HepG2 (cell line): ENCODE measurements around the gene LEMD2. TPM values are rescaled to one million over a fixed set of nuclear protein-coding genes. Genes with fewer than 3 reads are reported as not detected.

Source experiments
- AGO2 ChIP-seq: fragments of 200-400 bp; formaldehyde crosslinking; optimal IDR thresholded peaks from 2 replicates; pipeline ENCODE3; 2017; ENCODE audit warnings: mild to moderate bottlenecking, low read depth, low read length, moderate library complexity
- ATRX ChIP-seq: sonication (generic); formaldehyde crosslinking; IDR thresholded peaks from 2 replicates; pipeline ENCODE4 v1.4.0; 2020; ENCODE audit warnings: missing genetic modification reagents, borderline replicate concordance
- CCDC6 ChIP-seq: sonication (generic); formaldehyde crosslinking; IDR thresholded peaks from 2 replicates; pipeline ENCODE4 v1.8.1; 2022; ENCODE audit warnings: mild to moderate bottlenecking, missing genetic modification reagents, moderate library complexity
- DNMT3B ChIP-seq: conservative IDR thresholded peaks from 2 replicates; pipeline ENCODE4 v1.6.1; 2016; ENCODE audit warnings: missing biosample characterization, control low read depth
- EED ChIP-seq: sonication (generic); formaldehyde crosslinking; IDR thresholded peaks from 2 replicates; pipeline ENCODE4 v1.5.0; 2020; ENCODE audit warnings: mild to moderate bottlenecking, missing genetic modification reagents
- ESRRA ChIP-seq: sonication (generic); formaldehyde crosslinking; IDR thresholded peaks from 2 replicates; pipeline ENCODE4 v1.5.1; 2020; ENCODE audit warnings: mild to moderate bottlenecking, low read depth, missing genetic modification reagents
- KDM6A ChIP-seq: IDR thresholded peaks from 2 replicates; pipeline ENCODE4 v1.6.1; 2016; ENCODE audit warnings: low read depth
- MTA1 ChIP-seq: sonication (generic); formaldehyde crosslinking; IDR thresholded peaks from 2 replicates; pipeline ENCODE4 v1.4.0; 2020; ENCODE audit warnings: missing genetic modification reagents, mild to moderate bottlenecking, borderline replicate concordance
- NR2F6 ChIP-seq, 2 experiments: IDR thresholded peaks; 2 replicates each; pipeline ENCODE4 v1.6.1; 2016; ENCODE audit warnings: antibody characterized with exemption in 1 of 2, mild to moderate bottlenecking in 1 of 2
- PHF20 ChIP-seq: sonication (generic); formaldehyde crosslinking; IDR thresholded peaks from 2 replicates; pipeline ENCODE4 v1.5.0; 2020; ENCODE audit warnings: mild to moderate bottlenecking, missing genetic modification reagents
- REL ChIP-seq: sonication (generic); formaldehyde crosslinking; conservative IDR thresholded peaks from 2 replicates; pipeline ENCODE4 v1.8.0; 2022; ENCODE audit warnings: mild to moderate bottlenecking, missing genetic modification reagents, moderate library complexity
- SMC3 ChIP-seq: IDR thresholded peaks from 2 replicates; pipeline ENCODE4 v1.6.1; 2011; ENCODE audit warnings: low read length, improper control_type of control experiment
- YEATS4 ChIP-seq: sonication (generic); formaldehyde crosslinking; IDR thresholded peaks from 2 replicates; pipeline ENCODE4 v1.4.0; 2020; ENCODE audit warnings: missing genetic modification reagents, borderline replicate concordance
- ZFP36L1 ChIP-seq: sonication (generic); formaldehyde crosslinking; IDR thresholded peaks from 2 replicates; pipeline ENCODE4 v1.8.0; 2022; ENCODE audit warnings: mild to moderate bottlenecking, missing genetic modification reagents, moderate library complexity
- ZNF256 ChIP-seq: sonication (generic); formaldehyde crosslinking; conservative IDR thresholded peaks from 2 replicates; pipeline ENCODE4 v1.4.0; 2020; ENCODE audit warnings: missing genetic modification reagents
- ZNF329 ChIP-seq: sonication (generic); formaldehyde crosslinking; IDR thresholded peaks from 2 replicates; pipeline ENCODE4 v1.9.0; 2021; ENCODE audit warnings: low read depth, mild to moderate bottlenecking, missing genetic modification reagents
- ZNF543 ChIP-seq: sonication (generic); formaldehyde crosslinking; IDR thresholded peaks from 2 replicates; pipeline ENCODE4 v1.4.0; 2020; ENCODE audit warnings: mild to moderate bottlenecking, missing genetic modification reagents
- ZNF562 ChIP-seq: sonication (generic); formaldehyde crosslinking; IDR thresholded peaks from 2 replicates; pipeline ENCODE4 v1.8.0; 2022; ENCODE audit warnings: missing genetic modification reagents, borderline replicate concordance
- ZNF713 ChIP-seq: sonication (generic); formaldehyde crosslinking; IDR thresholded peaks from 2 replicates; pipeline ENCODE4 v1.4.0; 2020; ENCODE audit warnings: mild to moderate bottlenecking, missing genetic modification reagents
- ZNF737 ChIP-seq: sonication (generic); formaldehyde crosslinking; IDR thresholded peaks from 2 replicates; pipeline ENCODE4 v1.5.0; 2020; ENCODE audit warnings: missing genetic modification reagents, mild to moderate bottlenecking, borderline replicate concordance
- ZNF891 ChIP-seq: sonication (generic); formaldehyde crosslinking; IDR thresholded peaks from 2 replicates; pipeline ENCODE4 v1.5.0; 2020; ENCODE audit warnings: mild to moderate bottlenecking, missing genetic modification reagents
- polyA plus RNA-seq, 8 experiments: library from polyadenylated mRNA; depleted of rRNA in 3 of 8; stranded (reverse) in 7 of 8; unstranded in 1 of 8; fragments of >200 nt; fragmentation: Illumina TruSeq in 4 of 8; extraction: Trizol in 4 of 8; gene quantifications; 2 replicates each; pipeline versions ENCODE4 v1.2.1 to v1.2.3, GENCODE V29; 2011 to 2016; ENCODE audit warnings: low read depth in 4 of 8, missing spikeins in 1 of 8, mixed read lengths in 1 of 8; ENCODE audit not compliant: insufficient read depth in 1 of 8
- total RNA-seq, 5 experiments: library from RNA; depleted of rRNA; stranded (reverse); fragments of >200 nt; fragmentation: Illumina TruSeq; extraction: Trizol; gene quantifications; 2 replicates each; pipeline ENCODE4 v1.2.3, GENCODE V29; 2016; ENCODE audit warnings: low read depth in 1 of 5
- TF ChIP-seq, protein P1 (sequence below): sonication (generic); formaldehyde crosslinking; IDR thresholded peaks from 2 replicates; pipeline ENCODE4 v1.8.0; 2022; ENCODE audit warnings: mild to moderate bottlenecking, missing genetic modification reagents; ENCODE audit not compliant: insufficient replicate concordance
- TF ChIP-seq, protein P2 (sequence below): sonication (generic); formaldehyde crosslinking; IDR thresholded peaks from 2 replicates; pipeline ENCODE4 v1.8.0; 2022; ENCODE audit warnings: missing genetic modification reagents, mild to moderate bottlenecking, moderate library complexity, borderline replicate concordance
- TF ChIP-seq, protein P3 (sequence below): sonication (generic); formaldehyde crosslinking; conservative IDR thresholded peaks from 2 replicates; pipeline ENCODE4 v1.8.0; 2022; ENCODE audit warnings: missing genetic modification reagents
- TF ChIP-seq, protein P4 (sequence below): IDR thresholded peaks from 2 replicates; pipeline ENCODE4 v1.6.1; 2016; ENCODE audit warnings: mild to moderate bottlenecking, missing biosample characterization, missing genetic modification reagents
- TF ChIP-seq, protein P5 (sequence below): sonication (generic); formaldehyde crosslinking; IDR thresholded peaks from 2 replicates; pipeline ENCODE4 v1.5.0; 2020; ENCODE audit warnings: missing genetic modification reagents, mild to moderate bottlenecking, borderline replicate concordance

Gene LEMD2
- total and polyA plus RNA-seq, 2 of the 13 experiments (the other 11 are each of a cell fraction or from before 2014, with no cell fraction given): 45.2 to 62.9 TPM

DNA sequence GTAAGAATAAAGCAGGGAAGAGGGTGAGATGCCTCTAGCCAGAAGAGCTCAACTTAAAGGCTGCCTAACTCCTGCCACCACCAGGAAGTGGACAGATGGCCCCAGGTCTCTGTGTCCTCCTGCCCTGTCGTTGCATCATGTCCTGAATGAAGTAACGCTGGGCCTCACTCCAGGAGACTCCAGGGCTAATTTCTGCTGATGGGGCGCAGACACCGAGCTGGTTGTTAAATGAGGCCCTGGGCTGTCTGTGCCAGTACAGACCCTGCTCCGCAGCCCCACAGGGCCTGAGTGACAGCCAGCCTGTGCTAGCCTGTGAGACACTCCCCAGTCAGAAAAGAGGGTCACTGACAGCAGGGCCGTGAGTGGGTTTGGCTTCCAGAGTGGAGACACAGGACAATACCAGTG, 48.7 kb downstream of the LEMD2 start (continued):
- TF ChIP-seq, protein P1, sequence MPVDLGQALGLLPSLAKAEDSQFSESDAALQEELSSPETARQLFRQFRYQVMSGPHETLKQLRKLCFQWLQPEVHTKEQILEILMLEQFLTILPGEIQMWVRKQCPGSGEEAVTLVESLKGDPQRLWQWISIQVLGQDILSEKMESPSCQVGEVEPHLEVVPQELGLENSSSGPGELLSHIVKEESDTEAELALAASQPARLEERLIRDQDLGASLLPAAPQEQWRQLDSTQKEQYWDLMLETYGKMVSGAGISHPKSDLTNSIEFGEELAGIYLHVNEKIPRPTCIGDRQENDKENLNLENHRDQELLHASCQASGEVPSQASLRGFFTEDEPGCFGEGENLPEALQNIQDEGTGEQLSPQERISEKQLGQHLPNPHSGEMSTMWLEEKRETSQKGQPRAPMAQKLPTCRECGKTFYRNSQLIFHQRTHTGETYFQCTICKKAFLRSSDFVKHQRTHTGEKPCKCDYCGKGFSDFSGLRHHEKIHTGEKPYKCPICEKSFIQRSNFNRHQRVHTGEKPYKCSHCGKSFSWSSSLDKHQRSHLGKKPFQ (CRISPR knock-in tag): no peak
- TF ChIP-seq AGO2 (no peak), ZNF256 (no peak), KDM6A (CRISPR knock-in tag) (no peak), ESRRA (no peak), ATRX (CRISPR knock-in tag) (no peak), NR2F6 (IDR thresholded peaks at IDR 0.05) (no peak), NR2F6 (CRISPR knock-in tag; IDR thresholded peaks at IDR 0.05) (peak; percentile 52; the same call in 1 of the 2 replicates), ZNF737 (CRISPR knock-in tag) (no peak), DNMT3B (CRISPR knock-in tag) (no peak), ZNF543 (CRISPR knock-in tag) (no peak), CCDC6 (CRISPR knock-in tag) (no peak), ZNF891 (CRISPR knock-in tag) (peak; percentile 57; the same call in 1 of the 2 replicates), PHF20 (CRISPR knock-in tag) (no peak), ZFP36L1 (CRISPR knock-in tag) (no peak), REL (CRISPR knock-in tag) (no peak), ZNF713 (no peak), YEATS4 (CRISPR knock-in tag) (no peak), EED (CRISPR knock-in tag) (no peak), ZNF329 (no peak), ZNF562 (CRISPR knock-in tag) (no peak), MTA1 (CRISPR knock-in tag) (no peak), SMC3 (no peak)
- TF ChIP-seq, protein P2, sequence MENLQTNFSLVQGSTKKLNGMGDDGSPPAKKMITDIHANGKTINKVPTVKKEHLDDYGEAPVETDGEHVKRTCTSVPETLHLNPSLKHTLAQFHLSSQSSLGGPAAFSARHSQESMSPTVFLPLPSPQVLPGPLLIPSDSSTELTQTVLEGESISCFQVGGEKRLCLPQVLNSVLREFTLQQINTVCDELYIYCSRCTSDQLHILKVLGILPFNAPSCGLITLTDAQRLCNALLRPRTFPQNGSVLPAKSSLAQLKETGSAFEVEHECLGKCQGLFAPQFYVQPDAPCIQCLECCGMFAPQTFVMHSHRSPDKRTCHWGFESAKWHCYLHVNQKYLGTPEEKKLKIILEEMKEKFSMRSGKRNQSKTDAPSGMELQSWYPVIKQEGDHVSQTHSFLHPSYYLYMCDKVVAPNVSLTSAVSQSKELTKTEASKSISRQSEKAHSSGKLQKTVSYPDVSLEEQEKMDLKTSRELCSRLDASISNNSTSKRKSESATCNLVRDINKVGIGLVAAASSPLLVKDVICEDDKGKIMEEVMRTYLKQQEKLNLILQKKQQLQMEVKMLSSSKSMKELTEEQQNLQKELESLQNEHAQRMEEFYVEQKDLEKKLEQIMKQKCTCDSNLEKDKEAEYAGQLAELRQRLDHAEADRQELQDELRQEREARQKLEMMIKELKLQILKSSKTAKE: no peak
- TF ChIP-seq, protein P3, sequence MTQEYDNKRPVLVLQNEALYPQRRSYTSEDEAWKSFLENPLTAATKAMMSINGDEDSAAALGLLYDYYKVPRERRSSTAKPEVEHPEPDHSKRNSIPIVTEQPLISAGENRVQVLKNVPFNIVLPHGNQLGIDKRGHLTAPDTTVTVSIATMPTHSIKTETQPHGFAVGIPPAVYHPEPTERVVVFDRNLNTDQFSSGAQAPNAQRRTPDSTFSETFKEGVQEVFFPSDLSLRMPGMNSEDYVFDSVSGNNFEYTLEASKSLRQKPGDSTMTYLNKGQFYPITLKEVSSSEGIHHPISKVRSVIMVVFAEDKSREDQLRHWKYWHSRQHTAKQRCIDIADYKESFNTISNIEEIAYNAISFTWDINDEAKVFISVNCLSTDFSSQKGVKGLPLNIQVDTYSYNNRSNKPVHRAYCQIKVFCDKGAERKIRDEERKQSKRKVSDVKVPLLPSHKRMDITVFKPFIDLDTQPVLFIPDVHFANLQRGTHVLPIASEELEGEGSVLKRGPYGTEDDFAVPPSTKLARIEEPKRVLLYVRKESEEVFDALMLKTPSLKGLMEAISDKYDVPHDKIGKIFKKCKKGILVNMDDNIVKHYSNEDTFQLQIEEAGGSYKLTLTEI (CRISPR knock-in tag): no peak
- TF ChIP-seq, protein P4, sequence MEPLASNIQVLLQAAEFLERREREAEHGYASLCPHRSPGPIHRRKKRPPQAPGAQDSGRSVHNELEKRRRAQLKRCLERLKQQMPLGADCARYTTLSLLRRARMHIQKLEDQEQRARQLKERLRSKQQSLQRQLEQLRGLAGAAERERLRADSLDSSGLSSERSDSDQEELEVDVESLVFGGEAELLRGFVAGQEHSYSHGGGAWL (CRISPR knock-in tag): no peak
- TF ChIP-seq, protein P5, sequence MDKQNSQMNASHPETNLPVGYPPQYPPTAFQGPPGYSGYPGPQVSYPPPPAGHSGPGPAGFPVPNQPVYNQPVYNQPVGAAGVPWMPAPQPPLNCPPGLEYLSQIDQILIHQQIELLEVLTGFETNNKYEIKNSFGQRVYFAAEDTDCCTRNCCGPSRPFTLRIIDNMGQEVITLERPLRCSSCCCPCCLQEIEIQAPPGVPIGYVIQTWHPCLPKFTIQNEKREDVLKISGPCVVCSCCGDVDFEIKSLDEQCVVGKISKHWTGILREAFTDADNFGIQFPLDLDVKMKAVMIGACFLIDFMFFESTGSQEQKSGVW (CRISPR knock-in tag): no peak
